ENCODE results near the gene MPZL1. TPM values are rescaled to one million over a fixed set of nuclear protein-coding genes. Genes with fewer than 3 reads are reported as not detected.

MPZL1 gene
- total RNA-seq (2021; fragmentation: NEBNext Ultra II Directional; extraction: Animal tissue kit (Norgen Biotek cat#: 25700)) (120 and 128 TPM in 2 replicates), polyA plus RNA-seq (2011; rRNA removed) (31.1 and 37.8 TPM in 2 replicates), polyA minus RNA-seq (2011; rRNA and poly(A)+ RNA removed) (61.1 and 88.5 TPM in 2 replicates)
- 36.1 TPM for polyA plus RNA-seq (2011; cell fraction: cytosol; rRNA removed)
- polyA plus RNA-seq (2011; cell fraction: nucleus; rRNA removed) = 25.1 TPM
- 38.9 to 72.5 TPM (median 40.5 TPM) in 4 replicates for polyA plus RNA-seq (2012, experiment 1 of 2)
- 14.1 TPM for polyA plus RNA-seq (2012, experiment 2 of 2)
- polyA plus RNA-seq (2013, experiment 1 of 2) = 65.8 TPM
- polyA plus RNA-seq (2013, experiment 2 of 2) = 82.6 TPM
- polyA minus RNA-seq (2011; cell fraction: cytosol; rRNA and poly(A)+ RNA removed) = 51.2 TPM
- 52.0 TPM for polyA minus RNA-seq (2011; cell fraction: nucleus; rRNA and poly(A)+ RNA removed)
- long read RNA-seq, experiment 1, full-length matches to known transcripts = 15 of 45 reads
- long read RNA-seq, experiment 1, partial matches to known transcripts = 1 of 45 reads
- long read RNA-seq, experiment 1, other reads (novel, unspliced or antisense) = 29 of 45 reads
- long read RNA-seq, experiment 2, partial matches to known transcripts = 0 of 6 reads
- long read RNA-seq, experiment 2, other reads (novel, unspliced or antisense) = 6 of 6 reads

DNA sequence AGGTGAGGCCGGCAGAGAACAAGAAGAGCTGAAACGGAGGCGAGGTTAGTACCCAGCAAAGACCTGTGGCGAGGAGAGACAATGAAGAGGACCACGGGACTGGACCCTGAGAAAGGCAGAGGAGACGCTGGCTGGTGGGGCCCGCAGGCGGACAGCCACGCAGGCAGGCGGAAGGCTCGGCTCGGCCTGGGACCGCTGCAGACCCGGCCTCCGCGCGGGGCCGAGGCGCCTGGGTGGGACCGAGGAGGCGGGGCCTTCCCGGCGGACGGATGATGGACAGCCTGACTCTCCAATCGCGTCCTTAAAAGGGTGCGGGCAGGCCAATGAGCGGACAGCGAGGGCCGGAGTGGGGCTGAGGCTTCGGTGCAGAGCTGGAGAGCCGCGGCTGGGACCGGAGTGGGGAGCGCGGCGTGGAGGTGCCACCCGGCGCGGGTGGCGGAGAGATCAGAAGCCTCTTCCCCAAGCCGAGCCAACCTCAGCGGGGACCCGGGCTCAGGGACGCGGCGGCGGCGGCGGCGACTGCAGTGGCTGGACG is at the start of gene MPZL1:
TSS of gene MPZL1 (plus strand) at position 366 of the 535 bp plus-strand sequence. CDS start 170 bp downstream, outside the sequence.
- 0 out of 8 replicates have a peak, but pooled peaks cover 0 to 4% (median 0%) of the 10 kb centered on the region in 4 experiments for H3K36me3 ChIP-seq (ENCODE audit: control insufficient read depth in 2 of 4, insufficient read depth in 4 of 4, low read length in 3 of 4)
- ChIA-PET CTCF (ENCODE audit: partially characterized antibody) (interaction anchor here (1.1 to 1.7 kb wide), 2 partner anchors 47 to 364 kb away, joined by 3 read pairs; no protein-coding TSS in a partner anchor), POLR2A (ENCODE audit: partially characterized antibody) (interaction anchor here (0.9 to 1.3 kb wide), 2 partner anchors 9 to 214 kb away, joined by 4 to 5 read pairs; partner anchors contain the start of gene DCAF6)
- H2BK5ac ChIP-seq (ENCODE audit: low read depth, low read length) = no peak within 1 kb of the TSS
- no peaks in the 10 kb centered on the region for H3K9me3 ChIP-seq (ENCODE audit: insufficient read depth in 2 of 2, low read depth in 1 of 2, low read length in 1 of 2)
- H2AFZ ChIP-seq (ENCODE audit: low read length) = peak within 1 kb of the TSS; percentile 74
- no peak for FAIRE-seq
- H3K14ac ChIP-seq (ENCODE audit: insufficient read length) = no peak within 1 kb of the TSS
- peaks cover 9% of the 10 kb centered on the region; the same call in 1 of the 2 replicates for H3K79me1 ChIP-seq (ENCODE audit: low read depth, low read length)
- peak within 1 kb of the TSS; percentile 63 for H4K5ac ChIP-seq (ENCODE audit: insufficient read length, low read depth, low read length)
- H4K8ac ChIP-seq (ENCODE audit: extremely low read depth, insufficient read depth, low read length) = peak within 1 kb of the TSS; percentile 87
- H2BK12ac ChIP-seq (ENCODE audit: low read depth, low read length) = no peak within 1 kb of the TSS
- H4K20me1 ChIP-seq (replicated peaks in 1 of 2; ENCODE audit: control insufficient read depth in 1 of 2, insufficient read depth in 2 of 2, low read length in 2 of 2) = peaks cover 7 to 13% of the 10 kb centered on the region in 2 experiments
- H3K4me1 ChIP-seq (replicated peaks in 1 of 4; ENCODE audit: control insufficient read depth in 3 of 4, insufficient read depth in 4 of 4, low read length in 3 of 4) = peaks cover 3 to 4% (median 3%) of the 10 kb centered on the region in 4 experiments; a peak in 3 of 7 replicates
- H3K4ac ChIP-seq (replicated peaks; ENCODE audit: insufficient read length, low read depth, low read length) = no peak within 1 kb of the TSS
- no peak within 1 kb of the TSS for H4K91ac ChIP-seq (replicated peaks; ENCODE audit: insufficient read length, low read length)
- no peak within 1 kb of the TSS; the same call in 1 of the 2 replicates for H2BK20ac ChIP-seq (ENCODE audit: low read length)
- peaks cover 3 to 40% of the 10 kb centered on the region in 2 experiments; a peak in 3 of 4 replicates for H3K79me2 ChIP-seq (ENCODE audit: control insufficient read depth in 1 of 2, insufficient read depth in 2 of 2, low read length in 2 of 2)
- peak within 1 kb of the TSS; percentile 86; the same call in 1 of the 2 replicates for H3K18ac ChIP-seq (ENCODE audit: extremely low read depth, low read length)
- peak within 1 kb of the TSS; percentile 40 for H3K56ac ChIP-seq (replicated peaks; ENCODE audit: insufficient read length, low read depth, low read length)
- H2BK120ac ChIP-seq (replicated peaks; ENCODE audit: low read depth, low read length) = no peak within 1 kb of the TSS
- peak within 1 kb of the TSS; percentile 75 to 84 for H3K4me2 ChIP-seq (ENCODE audit: insufficient read depth in 1 of 2, low read depth in 2 of 2, low read length in 2 of 2)
- H3K27ac ChIP-seq (ENCODE audit: low read depth, low read length) = no peak within 1 kb of the TSS; the same call in 1 of the 2 replicates
- no peak within 1 kb of the TSS for H3K23ac ChIP-seq (ENCODE audit: insufficient read length)
- no peak within 1 kb of the TSS for H2AK5ac ChIP-seq (ENCODE audit: low read depth, low read length)
- peak within 1 kb of the TSS; percentile 81 to 97 (median 88) for H3K4me3 ChIP-seq (ENCODE audit: extremely low read depth in 1 of 4, insufficient read depth in 2 of 4, low read depth in 3 of 4, low read length in 4 of 4)
- 1% methylated on average over 48 of the region's 52 CpGs; no CpG with 5 or more reads in 1 of the 2 experiments for WGBS, 2 experiments (ENCODE audit: extremely low coverage in 1 of 2, insufficient coverage in 1 of 2, insufficient read length in 1 of 2, insufficient replicate concordance in 2 of 2, low coverage in 1 of 2, low lambda C conversion rate in 2 of 2, missing lambda C conversion rate in 1 of 2)
- peak within 1 kb of the TSS; percentile 34; the same call in 1 of the 2 replicates for H2BK15ac ChIP-seq (ENCODE audit: low read length)
- H3K23me2 ChIP-seq (ENCODE audit: low read depth, low read length) = no peaks in the 10 kb centered on the region
- peak in 1 of 2 experiments; percentile 98 for DNase-seq (ENCODE audit: low read depth in 1 of 2, low spot score in 2 of 2)
- H3K27me3 ChIP-seq (replicated peaks in 1 of 4; ENCODE audit: control insufficient read depth in 3 of 4, extremely low read depth in 1 of 4, insufficient read depth in 3 of 4, low read length in 3 of 4) = no peaks in the 10 kb centered on the region
- peak within 1 kb of the TSS; percentile 55 to 76 (median 64) for H3K9ac ChIP-seq (replicated peaks in 1 of 4; ENCODE audit: extremely low read depth in 1 of 4, low read depth in 3 of 4, low read length in 3 of 4)
- no peak for TF ChIP-seq CTCF (IDR thresholded peaks at IDR 0.05; ENCODE audit: control extremely low read depth in 1 of 3, insufficient read depth in 1 of 3, low read depth in 1 of 3, low read length in 3 of 3)
- TF ChIP-seq PHF8 (conservative IDR thresholded peaks at IDR 0.05; ENCODE audit: low read depth, low read length) = peak; percentile 68; the same call in 1 of the 2 replicates
- no peak for TF ChIP-seq TCF12 (IDR thresholded peaks at IDR 0.05; ENCODE audit: low read depth, low read length)
- TF ChIP-seq TAF7 (optimal IDR thresholded peaks at IDR 0.05; ENCODE audit: borderline replicate concordance, low read depth, low read length) = no peak
- no peak for TF ChIP-seq POLR2AphosphoS5 (IDR thresholded peaks at IDR 0.05; ENCODE audit: low read depth, low read length)
- TF ChIP-seq SIN3A (conservative IDR thresholded peaks at IDR 0.05 in 1 of 2, IDR thresholded peaks at IDR 0.05 in 1 of 2; ENCODE audit: low read depth in 1 of 2, low read length in 2 of 2) = no peak
